ENCODE measurements around the gene TRIM52.
"Not testable (repeated sequence)": the region's sequence is repeated elsewhere in the genome, so short reads cannot be mapped to it uniquely, and the experiment has no call there.

TRIM52 gene

GRCh38 chr5:181260720-181261319 lies at the start of gene TRIM52:
Gene TRIM52 (minus strand): TSS chr5:181261143. CDS start chr5:181260813, 330 bp downstream.
- DNase-seq (ENCODE audit: low read depth in 2 of 2) = peak; percentile 79 to 80

DNA sequence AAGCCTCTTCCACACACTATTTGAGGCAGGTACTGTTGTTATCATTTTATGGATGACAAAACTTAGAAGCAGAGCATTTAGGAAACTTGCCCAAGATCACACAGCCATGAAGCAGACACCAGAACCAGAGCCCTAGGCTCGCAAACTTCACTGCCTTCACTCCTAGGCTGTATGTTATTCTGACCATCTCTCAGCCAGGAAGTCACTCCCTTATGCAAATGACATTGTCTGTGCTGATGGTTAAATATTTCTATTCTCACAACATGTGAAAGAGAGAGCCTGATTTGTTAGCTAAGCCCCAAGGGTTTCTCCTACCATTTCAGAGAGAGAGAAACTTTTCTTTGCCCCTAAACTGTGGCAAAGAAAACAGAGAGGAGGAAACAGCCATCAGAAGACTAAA lies 26.4 kb upstream of the TRIM52 start:
- DNase-seq (ENCODE audit: low read depth in 2 of 2) = not testable (repeated sequence)

DNA sequence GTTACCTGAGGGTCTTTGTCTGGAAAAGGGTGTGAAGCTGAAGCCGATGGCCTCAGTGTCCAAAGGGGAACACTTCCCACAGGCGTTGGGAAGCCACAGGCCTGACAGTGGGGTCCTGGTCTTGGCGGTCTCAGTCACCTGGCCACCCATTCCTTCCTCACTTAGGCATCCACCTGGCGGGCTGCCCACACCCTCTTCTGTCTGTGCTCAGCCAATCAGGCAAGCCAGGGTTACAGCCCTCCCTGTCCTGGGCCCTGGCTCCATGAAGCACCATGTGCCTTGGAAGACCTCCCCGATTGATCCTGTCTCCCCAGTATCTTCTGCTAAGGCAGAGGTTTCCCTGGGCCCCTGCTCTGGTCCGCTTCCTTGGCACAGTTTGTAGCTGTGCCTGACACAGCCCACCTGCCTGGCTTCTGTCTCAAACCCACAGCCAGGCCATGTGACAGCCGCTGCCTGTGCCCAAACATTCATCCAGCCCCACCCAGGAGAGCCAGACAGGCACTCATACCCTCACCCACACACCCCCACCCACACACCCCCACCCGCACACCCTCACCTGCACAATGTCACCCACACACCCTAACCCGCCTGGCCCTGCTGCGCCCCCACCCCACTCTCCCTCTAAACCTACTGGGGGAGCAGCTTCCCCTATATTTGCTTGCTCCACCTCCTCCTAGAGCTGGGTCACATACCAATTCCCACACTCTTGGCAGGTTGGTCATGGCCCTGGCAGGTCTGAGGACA lies 25.2 kb upstream of the TRIM52 start:
- DNase-seq (ENCODE audit: low read depth in 2 of 2) = not testable (repeated sequence)

DNA sequence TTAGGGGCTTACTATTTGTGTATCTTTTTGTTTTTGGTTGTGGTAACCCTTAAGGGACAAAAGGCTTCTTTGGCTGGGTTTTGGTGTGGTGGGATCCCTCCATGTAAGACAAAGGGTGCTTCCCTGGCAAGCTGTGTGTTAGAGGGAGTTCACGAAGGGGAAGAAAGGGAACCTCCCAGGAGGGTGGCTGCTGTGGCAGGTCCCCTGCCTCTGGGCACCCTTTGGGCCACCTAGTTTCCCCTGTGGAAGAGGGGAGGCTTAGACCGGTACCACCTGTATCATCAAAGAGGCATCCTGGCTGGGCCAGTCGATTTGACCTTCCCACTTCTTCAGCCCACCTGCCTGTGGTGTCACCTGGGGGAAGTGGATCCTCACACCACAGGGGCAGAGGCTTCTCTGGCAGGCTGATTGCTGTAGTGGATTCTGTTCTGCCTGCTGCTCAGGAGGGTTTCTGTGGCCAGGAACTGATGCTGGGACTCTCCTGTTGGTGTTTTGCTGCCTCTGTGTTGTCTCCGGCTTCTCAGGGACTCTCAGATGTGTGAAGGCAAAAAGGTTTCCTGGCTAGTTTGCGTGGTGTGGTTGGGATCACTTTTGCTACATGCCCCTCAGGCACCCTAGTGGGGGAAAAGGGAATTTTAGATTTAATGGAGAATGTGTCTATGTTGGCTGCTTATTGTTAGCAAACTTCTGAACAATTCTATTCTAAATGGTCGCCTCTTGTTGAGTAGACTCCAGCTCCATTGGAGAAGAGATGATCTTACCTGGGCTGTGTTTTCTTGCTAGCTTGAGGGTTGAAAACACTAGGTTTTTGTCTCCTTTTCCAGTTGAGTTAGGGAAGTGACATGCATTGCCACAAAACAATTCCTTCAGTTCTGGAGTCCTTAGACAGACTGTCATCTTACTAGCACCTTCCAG lies 23.2 kb upstream of the TRIM52 start:
- not testable (repeated sequence) for DNase-seq (ENCODE audit: low read depth in 2 of 2)

GRCh38 chr5:181283347-181283746 lies 22.4 kb upstream of the TRIM52 start:
- no peak for DNase-seq (ENCODE audit: low read depth in 2 of 2)

GRCh38 chr5:181282874-181283273 lies 21.9 kb upstream of the TRIM52 start:
- DNase-seq (ENCODE audit: low read depth in 2 of 2) = no peak

DNA sequence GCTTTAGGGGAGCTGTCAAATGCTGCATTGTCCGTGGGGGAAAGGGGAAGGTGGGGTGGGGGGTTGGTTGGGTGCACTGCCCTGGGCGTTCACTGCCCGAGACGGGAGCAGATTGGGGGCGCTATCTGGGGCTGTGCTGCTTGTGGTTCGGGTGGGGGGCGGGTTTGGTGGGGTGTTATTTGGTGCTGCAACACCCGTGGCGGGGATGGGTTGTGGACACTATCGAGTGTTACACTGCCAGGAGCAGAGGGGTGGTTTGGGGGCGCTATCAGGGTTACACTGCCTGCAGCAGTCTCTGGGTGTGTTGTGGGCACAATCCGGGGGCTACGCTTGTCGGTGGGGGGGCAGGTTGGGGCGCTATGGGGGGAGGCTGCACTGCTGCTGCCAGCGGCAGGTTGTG lies 21.5 kb upstream of the TRIM52 start:
- not testable (repeated sequence) for DNase-seq (ENCODE audit: low read depth in 2 of 2)

GRCh38 chr5:181281984-181282316 lies 21.0 kb upstream of the TRIM52 start:
- DNase-seq (ENCODE audit: low read depth in 2 of 2) = no peak

- DNase-seq (ENCODE audit: low read depth in 2 of 2) = no peak
These were observed 20.4 kb upstream of the TRIM52 start for GRCh38 chr5:181281077-181281983.

DNA sequence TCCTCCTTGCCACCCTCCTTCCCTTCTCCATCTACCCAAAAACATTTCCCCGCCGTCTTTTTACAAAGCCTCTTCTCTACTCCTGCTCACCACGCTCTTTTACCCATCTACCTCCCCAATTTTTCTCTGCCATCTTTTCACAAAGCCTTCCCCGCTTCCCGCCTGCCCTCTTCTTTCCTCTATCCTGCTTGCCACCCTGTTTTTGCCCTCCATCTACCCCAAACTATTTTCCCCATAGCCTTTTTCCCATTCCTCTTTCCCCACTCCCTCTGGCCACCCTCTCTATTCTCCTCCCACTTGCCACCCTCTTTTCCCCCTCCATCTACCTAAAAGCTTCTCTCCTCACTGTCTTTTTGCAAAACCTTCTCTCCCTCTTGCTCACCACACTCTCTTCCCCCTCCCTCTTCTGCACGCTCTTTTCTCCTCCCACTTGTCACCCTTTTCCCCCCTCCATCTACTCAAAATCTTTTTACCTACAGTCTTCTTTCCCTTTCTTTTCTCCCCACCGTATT lies 19.4 kb upstream of the TRIM52 start:
- DNase-seq (ENCODE audit: low read depth in 2 of 2) = no peak

DNA sequence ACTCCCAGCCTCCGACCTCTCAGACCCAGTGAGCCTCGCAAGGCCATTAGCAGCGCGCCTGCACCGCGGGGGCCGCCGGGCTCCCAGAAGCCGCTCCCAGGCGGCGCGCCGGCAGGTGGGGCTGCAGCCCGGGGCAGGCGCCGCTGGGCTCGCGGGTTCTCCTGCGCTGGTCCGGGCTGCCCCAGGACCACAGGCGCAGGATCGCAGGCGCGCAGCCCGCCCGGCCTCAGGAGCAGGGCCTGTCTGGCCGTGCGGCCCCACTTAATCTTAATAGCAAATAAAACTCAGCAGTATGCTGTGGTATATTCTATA lies 12.4 kb upstream of the TRIM52 start:
- DNase-seq (ENCODE audit: low read depth in 2 of 2) = not testable (repeated sequence)

GRCh38 chr5:181271081-181271480 lies 10.1 kb upstream of the TRIM52 start:
- DNase-seq (ENCODE audit: low read depth in 2 of 2) = no peak

GRCh38 chr5:181267907-181268306 lies 7.0 kb upstream of the TRIM52 start:
- not testable (repeated sequence) for DNase-seq (ENCODE audit: low read depth in 2 of 2)

DNA sequence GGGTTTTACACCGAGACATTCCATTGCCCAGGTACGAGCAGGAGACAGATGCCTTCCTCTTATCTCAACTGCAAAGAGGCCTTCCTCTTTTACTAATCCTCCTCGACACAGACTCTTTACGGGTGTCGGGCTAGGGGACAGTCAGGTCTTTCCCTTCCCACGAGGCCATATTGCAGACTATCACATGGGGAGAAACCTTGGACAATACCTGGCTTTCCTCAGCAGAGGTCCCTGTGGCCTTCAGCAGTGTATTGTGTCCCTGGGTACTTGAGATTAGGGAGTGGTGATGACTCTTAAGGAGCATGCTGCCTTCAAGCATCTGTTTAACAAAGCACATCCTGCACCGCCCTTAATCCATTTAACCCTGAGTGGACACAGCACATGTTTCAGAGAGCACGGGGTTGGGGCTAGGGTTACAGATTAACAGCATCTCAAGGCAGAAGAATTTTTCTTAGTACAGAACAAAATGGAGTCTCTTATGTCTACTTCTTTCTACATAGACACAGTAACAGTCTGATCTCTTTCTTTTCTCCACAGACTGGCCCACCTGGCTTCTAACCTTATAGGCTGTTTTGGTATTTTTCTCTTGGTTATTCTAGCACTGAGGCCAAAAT lies 6.5 kb upstream of the TRIM52 start:
- DNase-seq (ENCODE audit: low read depth in 2 of 2) = not testable (repeated sequence)

DNA sequence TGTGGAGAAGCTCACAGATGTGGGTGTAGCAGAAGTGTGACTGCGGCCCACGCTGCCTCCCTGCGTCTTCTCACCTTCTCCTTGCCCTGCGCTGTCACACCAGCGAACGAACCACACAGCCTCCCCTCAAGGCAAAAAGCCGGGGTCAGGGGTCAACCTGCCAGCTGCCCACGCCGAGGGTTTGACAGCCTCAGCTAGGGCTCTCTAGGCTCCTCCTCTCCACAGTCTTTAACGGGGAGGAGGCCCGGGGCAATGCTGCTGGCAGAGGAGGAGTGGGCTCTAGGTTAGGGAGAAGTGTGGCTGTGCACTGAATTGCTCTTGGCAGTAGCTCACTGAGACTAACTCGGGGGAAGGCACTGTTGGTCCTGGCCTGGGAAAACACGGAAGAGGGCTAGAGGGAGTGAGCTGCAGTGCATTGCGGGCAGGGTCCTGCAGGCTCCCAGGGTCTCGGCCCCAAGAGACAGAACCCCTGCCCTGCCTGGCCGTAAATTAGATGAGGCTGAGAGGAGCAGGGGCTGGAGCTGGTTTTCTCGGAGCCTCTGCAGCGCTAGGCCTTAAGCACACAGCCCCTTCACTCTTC lies 4.2 kb upstream of the TRIM52 start:
- no peak for DNase-seq (ENCODE audit: low read depth in 2 of 2)

- no peak for DNase-seq (ENCODE audit: low read depth in 2 of 2)
These were observed 2.7 kb upstream of the TRIM52 start for GRCh38 chr5:181263633-181264032.

GRCh38 chr5:181261320-181262049 lies 542 bp upstream of the TRIM52 start:
- DNase-seq (ENCODE audit: low read depth in 2 of 2) = peak; percentile 41 to 48

DNA sequence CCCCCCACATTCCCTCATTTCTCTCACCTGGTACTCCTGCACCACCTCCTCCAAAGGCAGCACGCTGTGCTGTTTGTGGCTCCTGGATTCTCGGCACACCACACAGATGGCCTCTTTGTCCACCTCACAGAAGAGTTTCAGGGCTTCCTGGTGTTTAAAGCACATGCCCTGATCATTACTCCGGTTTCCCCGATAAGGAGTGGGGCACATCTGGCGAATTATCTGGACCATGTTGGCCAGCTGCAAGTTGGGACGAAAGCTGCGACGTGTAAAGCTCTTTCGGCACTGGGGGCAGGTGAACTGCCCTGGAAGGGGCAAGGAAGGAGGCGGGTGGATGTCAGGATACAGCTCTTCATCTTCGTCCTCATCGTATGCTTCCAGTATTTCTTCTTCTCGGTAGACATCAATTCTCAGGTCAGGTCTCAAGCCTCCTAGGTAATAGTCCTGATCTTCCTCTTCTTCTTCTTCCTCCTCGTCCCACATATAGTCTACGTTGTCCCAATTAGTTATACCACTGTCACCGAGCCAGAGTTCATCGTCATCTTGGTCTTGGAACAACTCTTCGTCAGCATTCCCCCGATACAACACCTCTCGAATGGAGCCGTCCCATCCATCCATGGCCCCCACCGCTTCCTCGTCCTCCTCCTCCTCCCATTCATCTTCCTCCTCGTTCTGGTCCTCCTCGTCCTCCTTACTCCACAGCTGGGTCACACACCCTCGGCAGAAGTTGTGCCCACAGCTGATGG lies 796 bp downstream of the TRIM52 start:
- DNase-seq (ENCODE audit: low read depth in 2 of 2) = no peak

DNA sequence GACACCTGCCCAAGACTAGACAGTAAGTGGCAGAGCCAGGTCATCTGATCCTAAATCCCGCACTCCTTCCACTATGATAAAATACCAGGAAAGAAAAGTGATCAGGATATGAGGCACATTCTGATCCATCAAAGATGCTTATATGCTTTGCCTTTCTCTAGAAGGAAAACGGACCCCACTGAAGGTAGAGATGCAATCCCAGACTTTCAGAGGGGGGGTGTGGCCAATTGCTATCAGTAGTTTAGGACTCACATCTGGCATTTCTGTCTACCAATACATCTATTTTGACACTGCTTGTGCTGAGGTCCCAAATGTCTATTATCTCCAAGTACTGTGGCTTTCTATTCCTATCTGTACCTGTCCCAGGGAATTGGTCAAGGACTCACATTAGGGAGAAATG lies 1.7 kb downstream of the TRIM52 start:
- DNase-seq (ENCODE audit: low read depth in 2 of 2) = no peak

All from stimulated activated CD4-positive, alpha-beta T cell treated with anti-CD3 and anti-CD28 coated beads, Interleukin-1b, Interleukin-23, amount 100 ng/mL, for 1 hour (primary cell).